Type B pancreatic cell (in vitro differentiated cells): ENCODE results near the gene PTGIS. TPM values are rescaled to one million over a fixed set of nuclear protein-coding genes. Genes with fewer than 3 reads are reported as not detected.

ENCODE experiments used
- DNase-seq: peaks from one replicate; pipeline ENCODE4 v3.0.0; 2021; ENCODE audit warnings: mixed read lengths; ENCODE audit not compliant: unreplicated experiment; ENCODE audit errors: extremely low spot score
- H3K27ac Mint-ChIP-seq: 2 replicates; pipeline ENCODE4 v1.8.0; 2021; ENCODE audit warnings: mild to moderate bottlenecking, mixed read lengths
- H3K27me3 Mint-ChIP-seq: 2 replicates; pipeline ENCODE4 v1.8.0; 2021; ENCODE audit warnings: mixed read lengths
- H3K36me3 Mint-ChIP-seq: 2 replicates; pipeline ENCODE4 v1.8.0; 2021; ENCODE audit warnings: mixed read lengths
- H3K4me1 Mint-ChIP-seq: one replicate; pipeline ENCODE4 v1.8.0; 2021; ENCODE audit warnings: mixed read lengths; ENCODE audit not compliant: unreplicated experiment
- H3K4me3 Mint-ChIP-seq: 2 replicates; pipeline ENCODE4 v1.8.0; 2021; ENCODE audit warnings: mild to moderate bottlenecking, mixed read lengths
- H3K9me3 Mint-ChIP-seq: 2 replicates; pipeline ENCODE4 v1.8.0; 2021; ENCODE audit warnings: mixed read lengths
- CTCF ChIP-seq: fragments of 200-600 bp; sonication (generic); conservative IDR thresholded peaks from 2 replicates; pipeline ENCODE4 v1.5.0; 2021; ENCODE audit warnings: antibody characterized with exemption, mild to moderate bottlenecking
- total RNA-seq: library from RNA; stranded (reverse); gene quantifications from 2 replicates; pipeline ENCODE4 v1.2.1, GENCODE V29; 2021; ENCODE audit warnings: low replicate concordance

Gene PTGIS
- total RNA-seq, 1 donor from 2014 or later: 33.3 TPM

GRCh38 chr20:49457444-49457843 lies 110.5 kb downstream of the PTGIS start:
- no peaks in the 10 kb centered on the region for H3K4me1 Mint-ChIP-seq
- peaks cover 49% of the 10 kb centered on the region for H3K27me3 Mint-ChIP-seq
- TF ChIP-seq CTCF: no peak
- H3K36me3 Mint-ChIP-seq: no peaks in the 10 kb centered on the region
- DNase-seq: no peak
- no peak overlapping the region for H3K27ac Mint-ChIP-seq
- H3K4me3 Mint-ChIP-seq: no peak overlapping the region
- no peaks in the 10 kb centered on the region for H3K9me3 Mint-ChIP-seq

- H3K36me3 Mint-ChIP-seq: no peaks in the 10 kb centered on the region
- H3K4me1 Mint-ChIP-seq: no peaks in the 10 kb centered on the region
- DNase-seq: no peak
- no peak overlapping the region for H3K27ac Mint-ChIP-seq
- peaks cover 41% of the 10 kb centered on the region for H3K27me3 Mint-ChIP-seq
- H3K4me3 Mint-ChIP-seq: no peak overlapping the region
- no peak for TF ChIP-seq CTCF
- no peaks in the 10 kb centered on the region for H3K9me3 Mint-ChIP-seq
These were observed 111.3 kb downstream of the PTGIS start for GRCh38 chr20:49456646-49457045.

GRCh38 chr20:49455691-49456090 lies 112.2 kb downstream of the PTGIS start:
- no peaks in the 10 kb centered on the region for H3K9me3 Mint-ChIP-seq
- H3K27me3 Mint-ChIP-seq: peaks cover 37% of the 10 kb centered on the region
- peaks cover 2% of the 10 kb centered on the region for H3K4me1 Mint-ChIP-seq
- TF ChIP-seq CTCF: no peak
- H3K4me3 Mint-ChIP-seq: no peak overlapping the region
- no peak for DNase-seq
- H3K36me3 Mint-ChIP-seq: no peaks in the 10 kb centered on the region
- H3K27ac Mint-ChIP-seq: no peak overlapping the region

Other genes starting within 250 kb of the PTGIS start
- 0.95 and 1.2 TPM in 2 replicates for gene KCNB1, start 85.5 kb downstream of the PTGIS start, total RNA-seq
- 47.9 and 49.7 TPM in 2 replicates for gene B4GALT5, start 145.7 kb upstream of the PTGIS start, total RNA-seq
- gene SLC9A8, start 244.7 kb upstream of the PTGIS start, total RNA-seq: 8.6 and 9.4 TPM in 2 replicates